Measurements from ENCODE around the gene RTN4IP1. TPM values are rescaled to one million over a fixed set of nuclear protein-coding genes. Genes with fewer than 3 reads are reported as not detected.

RTN4IP1 gene
- polyA plus RNA-seq (2013, experiment 1 of 4), result 10.8 TPM
- polyA plus RNA-seq (2013, experiment 2 of 4), result 13.4 TPM
- polyA plus RNA-seq (2013, experiment 3 of 4), result 11.6 TPM
- polyA plus RNA-seq (2013, experiment 4 of 4), result 12.6 TPM

- H3K4me1 ChIP-seq (ENCODE audit: control insufficient read depth, insufficient read depth, low read length), result no peaks in the 10 kb centered on the region
- peak within 1 kb of the TSS; percentile 81 for H3K27ac ChIP-seq (ENCODE audit: insufficient read depth, low read depth, low read length, poor library complexity, severe bottlenecking)
- H3K4me3 ChIP-seq (ENCODE audit: insufficient read depth, low read depth, low read length), result peak within 1 kb of the TSS; percentile 96
- H3K27me3 ChIP-seq (ENCODE audit: control insufficient read depth, insufficient read depth, low read length, poor library complexity, severe bottlenecking), result no peaks in the 10 kb centered on the region
- no peaks in the 10 kb centered on the region for H3K9me3 ChIP-seq (ENCODE audit: control insufficient read depth, low read length)
- H3K36me3 ChIP-seq (ENCODE audit: control insufficient read depth, insufficient read depth, low read length), result no peaks in the 10 kb centered on the region
- 1% methylated on average over 46 of the region's 46 CpGs for WGBS, 2 experiments
Observed at GRCh38 chr6:106629103-106629858, at the start of gene RTN4IP1, which contains the start of gene QRSL1. Gene RTN4IP1 (minus strand): TSS chr6:106629498. CDS start chr6:106629021, 477 bp downstream. Gene QRSL1 (plus strand): TSS chr6:106629578. CDS start chr6:106629682, 104 bp downstream.

DNA sequence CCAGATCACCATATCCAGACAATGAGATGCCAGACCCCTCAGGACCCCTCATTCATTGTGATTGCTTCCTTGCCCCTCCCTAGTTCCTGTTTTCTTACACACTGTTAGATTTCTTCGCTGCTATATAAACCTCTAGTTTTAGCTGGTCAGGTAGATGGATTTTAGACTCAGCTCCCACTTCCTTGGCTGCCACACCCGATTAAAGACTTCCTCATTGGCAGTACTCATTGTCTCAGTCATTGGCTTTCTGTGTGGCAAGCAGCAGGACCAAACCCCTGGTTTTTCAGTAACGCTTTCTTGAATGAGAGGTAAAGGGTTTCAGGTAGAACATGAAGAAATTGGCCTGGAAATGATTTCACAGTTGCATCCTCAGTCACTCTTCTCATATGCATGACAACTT is 48.0 kb upstream of the RTN4IP1 start:
- H3K36me3 ChIP-seq (ENCODE audit: control insufficient read depth, insufficient read depth, low read length), result no peaks in the 10 kb centered on the region
- H3K4me3 ChIP-seq (ENCODE audit: insufficient read depth, low read depth, low read length), result no peak overlapping the region
- no peak overlapping the region for H3K27ac ChIP-seq (ENCODE audit: insufficient read depth, low read depth, low read length, poor library complexity, severe bottlenecking)
- no peaks in the 10 kb centered on the region for H3K4me1 ChIP-seq (ENCODE audit: control insufficient read depth, insufficient read depth, low read length)
- no peaks in the 10 kb centered on the region for H3K27me3 ChIP-seq (ENCODE audit: control insufficient read depth, insufficient read depth, low read length, poor library complexity, severe bottlenecking)
- H3K9me3 ChIP-seq (ENCODE audit: control insufficient read depth, low read length), result no peaks in the 10 kb centered on the region
- 89 to 92% methylated on average over 3 of the region's 3 CpGs for WGBS, 2 experiments

DNA sequence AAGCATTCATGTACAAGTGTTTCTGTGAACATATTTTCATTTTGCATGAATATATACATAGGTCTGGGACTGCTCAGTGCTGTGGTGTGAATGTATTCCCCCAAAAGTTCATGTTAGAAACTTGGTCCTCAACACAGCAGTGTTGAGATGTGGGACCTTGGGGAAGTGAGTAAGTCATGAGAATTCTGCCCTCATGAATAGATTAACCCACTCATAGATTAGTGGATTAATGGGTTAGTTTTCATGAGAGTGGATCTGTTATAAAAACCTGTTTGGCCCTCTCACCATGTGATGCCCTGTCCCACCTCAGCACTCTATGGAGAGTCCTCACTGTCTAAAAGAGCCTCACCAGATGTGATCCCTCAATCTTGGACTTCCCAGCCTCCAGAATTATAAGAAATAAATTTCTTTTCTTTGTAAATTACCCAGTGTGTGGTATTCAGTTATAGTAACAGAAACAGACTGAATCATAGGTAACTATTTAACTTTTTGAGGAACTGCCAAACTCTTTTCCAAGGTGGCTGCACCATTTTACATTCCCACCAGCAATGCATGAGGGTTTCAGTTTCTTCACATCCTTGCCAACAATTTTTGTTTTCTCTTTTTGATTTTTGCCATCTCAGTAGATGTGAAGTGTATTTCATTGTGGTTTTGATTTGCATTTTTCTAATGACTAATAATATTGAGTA is 45.4 kb upstream of the RTN4IP1 start:
- H3K9me3 ChIP-seq (ENCODE audit: control insufficient read depth, low read length), result no peaks in the 10 kb centered on the region

DNA sequence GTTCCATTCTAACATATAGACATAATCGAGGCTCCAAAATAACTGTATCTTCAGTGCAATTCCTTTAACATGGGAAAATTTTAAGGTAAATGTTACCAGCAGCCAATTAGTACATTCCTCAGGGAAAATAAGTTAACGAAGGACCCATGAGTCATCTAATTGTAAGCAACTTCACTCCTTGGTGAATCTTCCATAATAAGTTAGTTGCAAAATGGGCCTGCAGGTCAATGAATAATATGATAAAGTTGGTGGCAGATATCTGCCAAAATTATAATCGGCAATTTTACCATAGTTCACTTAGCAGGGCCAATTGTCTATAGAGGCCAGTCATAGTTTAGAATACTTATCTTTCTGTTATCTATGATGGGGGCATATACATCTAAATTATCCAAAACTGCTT is 42.4 kb upstream of the RTN4IP1 start:
- no peaks in the 10 kb centered on the region for H3K4me1 ChIP-seq (ENCODE audit: control insufficient read depth, insufficient read depth, low read length)
- H3K27ac ChIP-seq (ENCODE audit: insufficient read depth, low read depth, low read length, poor library complexity, severe bottlenecking), result no peak overlapping the region
- no peaks in the 10 kb centered on the region for H3K9me3 ChIP-seq (ENCODE audit: control insufficient read depth, low read length)
- no peaks in the 10 kb centered on the region for H3K27me3 ChIP-seq (ENCODE audit: control insufficient read depth, insufficient read depth, low read length, poor library complexity, severe bottlenecking)
- H3K36me3 ChIP-seq (ENCODE audit: control insufficient read depth, insufficient read depth, low read length), result no peaks in the 10 kb centered on the region
- 94 to 100% methylated on average over 3 of the region's 3 CpGs for WGBS, 2 experiments
- H3K4me3 ChIP-seq (ENCODE audit: insufficient read depth, low read depth, low read length), result no peak overlapping the region

More for the DNA sequence above, 45.4 kb upstream of the RTN4IP1 start:
- Histone ChIP-seq H3K27ac (ENCODE audit: insufficient read depth, low read depth, low read length, poor library complexity, severe bottlenecking) (no peak overlapping the region), H3K27me3 (ENCODE audit: control insufficient read depth, insufficient read depth, low read length, poor library complexity, severe bottlenecking) (no peaks in the 10 kb centered on the region), H3K4me1 (ENCODE audit: control insufficient read depth, insufficient read depth, low read length) (no peaks in the 10 kb centered on the region), H3K36me3 (ENCODE audit: control insufficient read depth, insufficient read depth, low read length) (no peaks in the 10 kb centered on the region), H3K4me3 (ENCODE audit: insufficient read depth, low read depth, low read length) (no peak overlapping the region)

- Histone ChIP-seq H3K9me3 (ENCODE audit: control insufficient read depth, low read length) (no peaks in the 10 kb centered on the region), H3K36me3 (ENCODE audit: control insufficient read depth, insufficient read depth, low read length) (no peaks in the 10 kb centered on the region), H3K27ac (ENCODE audit: insufficient read depth, low read depth, low read length, poor library complexity, severe bottlenecking) (no peak overlapping the region), H3K4me1 (ENCODE audit: control insufficient read depth, insufficient read depth, low read length) (no peaks in the 10 kb centered on the region), H3K4me3 (ENCODE audit: insufficient read depth, low read depth, low read length) (no peak overlapping the region), H3K27me3 (ENCODE audit: control insufficient read depth, insufficient read depth, low read length, poor library complexity, severe bottlenecking) (no peaks in the 10 kb centered on the region)
- WGBS, 2 experiments, result 93 to 98% methylated on average over 6 of the region's 6 CpGs
Observed at GRCh38 chr6:106670236-106670635, 40.9 kb upstream of the RTN4IP1 start.

DNA sequence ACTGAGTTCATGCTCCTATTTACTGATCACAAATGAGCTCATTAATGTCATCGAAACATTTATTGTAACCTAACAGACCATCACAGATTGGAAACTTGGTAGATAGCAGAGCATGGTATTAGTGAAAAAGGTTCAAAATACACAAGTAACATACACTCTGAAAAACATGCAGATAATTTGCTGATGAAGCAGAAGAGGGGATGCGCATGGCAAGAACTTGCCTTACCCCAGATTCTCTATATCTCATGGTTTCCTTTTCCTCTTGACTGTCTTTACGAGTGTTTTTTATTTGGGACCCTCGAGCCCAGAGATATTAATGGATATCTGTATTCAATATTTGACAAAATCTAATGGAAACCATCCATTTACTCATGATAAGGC is 37.7 kb upstream of the RTN4IP1 start:
- Histone ChIP-seq H3K4me3 (ENCODE audit: insufficient read depth, low read depth, low read length) (no peak overlapping the region), H3K27ac (ENCODE audit: insufficient read depth, low read depth, low read length, poor library complexity, severe bottlenecking) (no peak overlapping the region), H3K27me3 (ENCODE audit: control insufficient read depth, insufficient read depth, low read length, poor library complexity, severe bottlenecking) (no peaks in the 10 kb centered on the region), H3K4me1 (ENCODE audit: control insufficient read depth, insufficient read depth, low read length) (no peaks in the 10 kb centered on the region), H3K36me3 (ENCODE audit: control insufficient read depth, insufficient read depth, low read length) (peaks cover 8% of the 10 kb centered on the region), H3K9me3 (ENCODE audit: control insufficient read depth, low read length) (no peaks in the 10 kb centered on the region)
- WGBS, 2 experiments, result 95 to 100% methylated on average over 2 to 3 of the region's 4 CpGs

GRCh38 chr6:106666282-106667021 is 37.2 kb upstream of the RTN4IP1 start:
- no peak overlapping the region for H3K4me3 ChIP-seq (ENCODE audit: insufficient read depth, low read depth, low read length)
- WGBS, 2 experiments, result 73 to 74% methylated on average over 5 of the region's 6 CpGs
- H3K4me1 ChIP-seq (ENCODE audit: control insufficient read depth, insufficient read depth, low read length), result no peaks in the 10 kb centered on the region
- H3K36me3 ChIP-seq (ENCODE audit: control insufficient read depth, insufficient read depth, low read length), result peaks cover 12% of the 10 kb centered on the region
- H3K27me3 ChIP-seq (ENCODE audit: control insufficient read depth, insufficient read depth, low read length, poor library complexity, severe bottlenecking), result no peaks in the 10 kb centered on the region
- H3K27ac ChIP-seq (ENCODE audit: insufficient read depth, low read depth, low read length, poor library complexity, severe bottlenecking), result no peak overlapping the region
- H3K9me3 ChIP-seq (ENCODE audit: control insufficient read depth, low read length), result no peaks in the 10 kb centered on the region

DNA sequence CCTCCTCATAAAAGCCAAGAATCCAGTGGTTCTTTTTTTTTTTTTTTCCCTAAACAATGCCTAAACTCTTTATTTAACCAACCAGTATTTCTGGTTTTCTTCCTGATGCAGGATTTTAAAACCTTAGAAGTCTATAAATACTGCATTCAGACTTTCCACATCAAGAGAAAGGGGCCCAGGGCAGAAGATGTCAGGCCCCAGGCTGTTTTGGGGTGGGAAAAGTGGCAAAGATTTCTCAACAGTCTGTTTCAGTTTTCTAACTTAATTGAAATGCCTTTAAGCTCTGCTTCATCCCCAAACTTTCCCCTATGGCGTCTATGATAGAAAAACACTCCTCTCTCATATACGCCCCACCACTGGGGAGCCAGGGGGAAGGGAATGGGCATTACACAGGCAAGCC is 33.2 kb upstream of the RTN4IP1 start:
- H3K27me3 ChIP-seq (ENCODE audit: control insufficient read depth, insufficient read depth, low read length, poor library complexity, severe bottlenecking), result no peaks in the 10 kb centered on the region
- no peak overlapping the region for H3K27ac ChIP-seq (ENCODE audit: insufficient read depth, low read depth, low read length, poor library complexity, severe bottlenecking)
- no peak overlapping the region for H3K4me3 ChIP-seq (ENCODE audit: insufficient read depth, low read depth, low read length)
- no peaks in the 10 kb centered on the region for H3K9me3 ChIP-seq (ENCODE audit: control insufficient read depth, low read length)
- H3K36me3 ChIP-seq (ENCODE audit: control insufficient read depth, insufficient read depth, low read length), result peaks cover 16% of the 10 kb centered on the region
- no peaks in the 10 kb centered on the region for H3K4me1 ChIP-seq (ENCODE audit: control insufficient read depth, insufficient read depth, low read length)
- 91 to 100% methylated on average over 2 of the region's 2 CpGs for WGBS, 2 experiments

- Histone ChIP-seq H3K9me3 (ENCODE audit: control insufficient read depth, low read length) (no peaks in the 10 kb centered on the region), H3K4me1 (ENCODE audit: control insufficient read depth, insufficient read depth, low read length) (no peaks in the 10 kb centered on the region), H3K27me3 (ENCODE audit: control insufficient read depth, insufficient read depth, low read length, poor library complexity, severe bottlenecking) (no peaks in the 10 kb centered on the region), H3K27ac (ENCODE audit: insufficient read depth, low read depth, low read length, poor library complexity, severe bottlenecking) (no peak overlapping the region), H3K4me3 (ENCODE audit: insufficient read depth, low read depth, low read length) (no peak overlapping the region), H3K36me3 (ENCODE audit: control insufficient read depth, insufficient read depth, low read length) (peaks cover 31% of the 10 kb centered on the region)
- WGBS, 2 experiments, result 92 to 93% methylated on average over 2 of the region's 2 CpGs
Observed at GRCh38 chr6:106659859-106660258, 30.6 kb upstream of the RTN4IP1 start.

- H3K36me3 ChIP-seq (ENCODE audit: control insufficient read depth, insufficient read depth, low read length), result peaks cover 26% of the 10 kb centered on the region
Observed at GRCh38 chr6:106658469-106658868, 29.2 kb upstream of the RTN4IP1 start.

More at GRCh38 chr6:106658469-106658868, 29.2 kb upstream of the RTN4IP1 start:
- WGBS, 2 experiments, result 88 to 97% methylated on average over 4 of the region's 4 CpGs
- Histone ChIP-seq H3K4me3 (ENCODE audit: insufficient read depth, low read depth, low read length) (no peak overlapping the region), H3K9me3 (ENCODE audit: control insufficient read depth, low read length) (no peaks in the 10 kb centered on the region), H3K27ac (ENCODE audit: insufficient read depth, low read depth, low read length, poor library complexity, severe bottlenecking) (no peak overlapping the region), H3K4me1 (ENCODE audit: control insufficient read depth, insufficient read depth, low read length) (no peaks in the 10 kb centered on the region), H3K27me3 (ENCODE audit: control insufficient read depth, insufficient read depth, low read length, poor library complexity, severe bottlenecking) (no peaks in the 10 kb centered on the region)
